ENCODE results near the gene CFAP299. TPM values are rescaled to one million over a fixed set of nuclear protein-coding genes. Genes with fewer than 3 reads are reported as not detected.

The CFAP299 gene
- total RNA-seq, 1 donor from 2014 or later: not detected

DNA sequence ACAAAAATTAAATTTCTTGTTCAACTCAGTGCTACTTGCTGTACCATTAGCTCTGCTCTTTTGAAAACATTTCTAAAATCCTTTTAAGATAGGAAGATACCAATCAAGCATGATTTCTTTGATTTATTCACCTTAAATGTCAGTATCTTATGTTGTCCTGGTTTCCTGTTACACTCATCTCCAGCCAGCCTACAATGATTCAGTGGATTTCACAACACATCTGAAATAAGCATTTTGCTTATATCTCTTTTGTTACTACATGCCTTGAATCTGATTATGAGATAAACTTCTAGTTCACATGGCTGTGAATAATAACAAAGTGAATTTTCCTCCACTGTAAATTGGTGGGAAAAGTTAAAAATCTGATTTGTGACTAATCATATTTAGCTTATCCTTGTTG, 582.5 kb downstream of the CFAP299 start:
- no peaks in the 10 kb centered on the region for H3K27me3 Mint-ChIP-seq (ENCODE audit: unreplicated experiment)
- H3K4me3 Mint-ChIP-seq (ENCODE audit: unreplicated experiment): no peak overlapping the region
- no peaks in the 10 kb centered on the region for H3K9me3 Mint-ChIP-seq (ENCODE audit: unreplicated experiment)
- H3K36me3 Mint-ChIP-seq (ENCODE audit: unreplicated experiment): no peaks in the 10 kb centered on the region
- no peak overlapping the region for H3K27ac Mint-ChIP-seq (ENCODE audit: unreplicated experiment)
- no peaks in the 10 kb centered on the region for H3K4me1 Mint-ChIP-seq (ENCODE audit: unreplicated experiment)
- no peak for DNase-seq (ENCODE audit: extremely low spot score, unreplicated experiment)
- no peak for TF ChIP-seq CTCF (IDR thresholded peaks at IDR 0.05)

- H3K27ac Mint-ChIP-seq (ENCODE audit: unreplicated experiment): no peak overlapping the region
- no peak for DNase-seq (ENCODE audit: extremely low spot score, unreplicated experiment)
- no peaks in the 10 kb centered on the region for H3K4me1 Mint-ChIP-seq (ENCODE audit: unreplicated experiment)
- H3K27me3 Mint-ChIP-seq (ENCODE audit: unreplicated experiment): no peaks in the 10 kb centered on the region
- H3K4me3 Mint-ChIP-seq (ENCODE audit: unreplicated experiment): no peak overlapping the region
- TF ChIP-seq CTCF (IDR thresholded peaks at IDR 0.05): no peak
- H3K36me3 Mint-ChIP-seq (ENCODE audit: unreplicated experiment): no peaks in the 10 kb centered on the region
- H3K9me3 Mint-ChIP-seq (ENCODE audit: unreplicated experiment): no peaks in the 10 kb centered on the region
Observed at GRCh38 chr4:80921441-80921840, 585.9 kb downstream of the CFAP299 start.

DNA sequence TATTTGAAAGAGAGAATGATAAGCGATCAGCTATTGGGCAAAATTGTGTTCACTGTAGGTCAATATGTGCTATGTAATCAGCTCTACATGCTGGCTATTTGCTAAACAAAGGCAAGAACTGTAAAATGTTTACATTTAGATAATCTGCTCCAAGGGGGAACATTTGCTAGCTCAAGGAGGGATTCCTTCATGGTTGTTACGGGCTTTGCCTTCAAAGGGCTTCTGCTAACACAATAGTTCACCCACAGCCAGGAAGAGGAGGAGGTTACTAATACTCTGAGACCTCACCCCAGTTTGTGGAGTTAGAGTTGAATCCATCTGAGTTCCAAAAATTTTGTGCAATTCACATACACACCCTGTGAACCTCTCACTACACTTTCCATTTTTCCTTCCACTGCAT, 587.4 kb downstream of the CFAP299 start:
- Mint-ChIP-seq H3K27ac (ENCODE audit: unreplicated experiment) (no peak overlapping the region), H3K36me3 (ENCODE audit: unreplicated experiment) (no peaks in the 10 kb centered on the region), H3K4me3 (ENCODE audit: unreplicated experiment) (no peak overlapping the region), H3K9me3 (ENCODE audit: unreplicated experiment) (no peaks in the 10 kb centered on the region), H3K4me1 (ENCODE audit: unreplicated experiment) (no peaks in the 10 kb centered on the region), H3K27me3 (ENCODE audit: unreplicated experiment) (no peaks in the 10 kb centered on the region)
- no peak for DNase-seq (ENCODE audit: extremely low spot score, unreplicated experiment)
- no peak for TF ChIP-seq CTCF (IDR thresholded peaks at IDR 0.05)

DNA sequence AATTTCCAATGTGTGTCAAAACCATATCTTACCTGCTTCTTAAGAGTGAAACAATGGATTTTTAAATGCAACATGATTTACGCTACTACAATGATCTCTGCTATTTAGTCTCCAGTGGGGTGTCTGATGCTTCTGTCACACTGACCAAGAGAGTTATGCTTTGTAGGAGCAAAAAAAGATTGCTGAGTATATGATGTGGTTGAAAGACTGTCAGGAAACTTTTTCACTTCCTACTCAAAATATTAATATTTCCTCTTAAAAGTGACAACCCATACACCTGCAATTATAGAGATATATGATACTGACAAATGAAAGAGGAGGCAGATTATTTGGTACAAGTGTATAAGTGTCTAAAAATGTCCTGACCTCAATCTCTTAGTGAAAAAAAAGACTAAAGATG, 589.8 kb downstream of the CFAP299 start:
- Mint-ChIP-seq H3K9me3 (ENCODE audit: unreplicated experiment) (no peaks in the 10 kb centered on the region), H3K4me1 (ENCODE audit: unreplicated experiment) (no peaks in the 10 kb centered on the region), H3K27me3 (ENCODE audit: unreplicated experiment) (no peaks in the 10 kb centered on the region), H3K36me3 (ENCODE audit: unreplicated experiment) (no peaks in the 10 kb centered on the region), H3K4me3 (ENCODE audit: unreplicated experiment) (no peak overlapping the region), H3K27ac (ENCODE audit: unreplicated experiment) (no peak overlapping the region)
- no peak for DNase-seq (ENCODE audit: extremely low spot score, unreplicated experiment)
- TF ChIP-seq CTCF (IDR thresholded peaks at IDR 0.05): no peak

GRCh38 chr4:80926446-80926845, 590.9 kb downstream of the CFAP299 start:
- H3K27me3 Mint-ChIP-seq (ENCODE audit: unreplicated experiment): no peaks in the 10 kb centered on the region
- no peak for TF ChIP-seq CTCF (IDR thresholded peaks at IDR 0.05)
- DNase-seq (ENCODE audit: extremely low spot score, unreplicated experiment): no peak
- no peak overlapping the region for H3K4me3 Mint-ChIP-seq (ENCODE audit: unreplicated experiment)
- no peak overlapping the region for H3K27ac Mint-ChIP-seq (ENCODE audit: unreplicated experiment)
- H3K36me3 Mint-ChIP-seq (ENCODE audit: unreplicated experiment): no peaks in the 10 kb centered on the region
- H3K4me1 Mint-ChIP-seq (ENCODE audit: unreplicated experiment): no peaks in the 10 kb centered on the region
- H3K9me3 Mint-ChIP-seq (ENCODE audit: unreplicated experiment): no peaks in the 10 kb centered on the region
